Epithelial cell of esophagus (primary cell): ENCODE results near the gene STK24.

Source experiments
- DNase-seq: peaks from one replicate; pipeline ENCODE4 v3.0.0; 2010; ENCODE audit warnings: low read depth
- H3K4me3 ChIP-seq: 2 replicates; pipeline ENCODE4 v1.5.1; 2011; ENCODE audit warnings: mild to moderate bottlenecking, low read length, control low read depth
- TF ChIP-seq, protein P1 (sequence below): IDR thresholded peaks from 2 replicates; pipeline ENCODE4 v1.5.1; 2011; ENCODE audit warnings: low read depth, mild to moderate bottlenecking, low read length, control low read depth, inconsistent platforms; ENCODE audit not compliant: insufficient read depth; ENCODE audit errors: missing control alignments

Gene STK24

DNA sequence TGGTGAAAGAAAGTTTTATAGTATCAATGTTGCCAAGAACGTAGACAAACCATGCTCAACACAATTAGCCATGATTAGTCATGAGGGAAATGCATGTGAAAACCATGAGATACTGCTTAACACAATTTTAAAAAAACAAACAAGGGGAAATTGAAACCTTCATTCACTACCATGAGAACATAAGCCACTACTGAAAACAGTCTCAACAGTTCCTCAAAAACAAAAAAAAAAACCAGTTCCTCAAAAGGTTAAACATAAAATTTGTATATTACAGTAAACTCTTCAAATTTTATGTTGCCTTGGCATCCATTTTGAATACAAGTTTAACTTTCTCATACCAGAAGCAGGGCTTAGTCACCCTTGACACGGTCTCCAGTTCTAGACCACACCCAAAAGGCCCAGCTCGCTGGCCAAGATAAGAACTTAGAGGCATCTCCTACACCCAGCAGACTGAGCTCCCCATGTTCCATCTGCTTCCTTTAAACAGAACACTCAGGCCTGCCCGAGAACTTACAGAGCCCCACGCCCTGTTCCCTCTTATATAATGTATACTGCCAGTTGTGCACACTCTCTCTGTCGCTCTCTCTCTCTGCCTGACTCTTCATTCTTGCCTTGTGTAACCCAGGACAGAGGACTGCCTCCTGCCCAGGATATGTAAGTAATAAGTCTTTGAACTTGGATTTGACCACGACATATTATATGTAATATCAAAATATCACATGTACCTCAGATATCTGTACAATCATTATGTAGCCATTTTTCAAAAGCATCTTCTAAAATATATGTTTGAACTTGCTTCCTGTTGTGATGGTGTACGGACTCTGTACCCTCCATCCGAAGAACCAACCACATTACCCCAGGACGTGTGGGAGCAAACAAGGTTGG is 67.4 kb downstream of the STK24 start:
- TF ChIP-seq, protein P1, sequence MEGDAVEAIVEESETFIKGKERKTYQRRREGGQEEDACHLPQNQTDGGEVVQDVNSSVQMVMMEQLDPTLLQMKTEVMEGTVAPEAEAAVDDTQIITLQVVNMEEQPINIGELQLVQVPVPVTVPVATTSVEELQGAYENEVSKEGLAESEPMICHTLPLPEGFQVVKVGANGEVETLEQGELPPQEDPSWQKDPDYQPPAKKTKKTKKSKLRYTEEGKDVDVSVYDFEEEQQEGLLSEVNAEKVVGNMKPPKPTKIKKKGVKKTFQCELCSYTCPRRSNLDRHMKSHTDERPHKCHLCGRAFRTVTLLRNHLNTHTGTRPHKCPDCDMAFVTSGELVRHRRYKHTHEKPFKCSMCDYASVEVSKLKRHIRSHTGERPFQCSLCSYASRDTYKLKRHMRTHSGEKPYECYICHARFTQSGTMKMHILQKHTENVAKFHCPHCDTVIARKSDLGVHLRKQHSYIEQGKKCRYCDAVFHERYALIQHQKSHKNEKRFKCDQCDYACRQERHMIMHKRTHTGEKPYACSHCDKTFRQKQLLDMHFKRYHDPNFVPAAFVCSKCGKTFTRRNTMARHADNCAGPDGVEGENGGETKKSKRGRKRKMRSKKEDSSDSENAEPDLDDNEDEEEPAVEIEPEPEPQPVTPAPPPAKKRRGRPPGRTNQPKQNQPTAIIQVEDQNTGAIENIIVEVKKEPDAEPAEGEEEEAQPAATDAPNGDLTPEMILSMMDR, result no peak
- DNase-seq, result peak; percentile 86
- no peak overlapping the region for H3K4me3 ChIP-seq

DNA sequence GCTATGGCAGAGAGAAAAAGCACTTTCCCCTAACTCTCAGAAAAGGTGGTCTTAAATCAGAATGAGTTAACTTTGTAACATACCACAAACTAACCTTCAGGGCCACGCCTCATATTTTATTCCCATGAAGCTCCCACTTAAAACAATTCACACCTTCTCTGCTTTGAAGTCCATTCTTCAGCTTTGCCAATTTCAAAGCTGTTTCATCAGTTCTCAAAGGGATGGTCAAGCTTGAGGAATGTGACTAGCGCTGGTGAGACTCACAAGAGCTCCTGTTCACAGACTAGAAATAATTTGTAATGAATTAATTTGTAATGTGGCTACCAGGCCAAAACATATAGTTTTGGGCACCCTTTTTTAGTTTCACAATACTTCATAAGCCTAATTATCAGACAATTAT is 68.2 kb downstream of the STK24 start:
- TF ChIP-seq, protein P1, result no peak
- peak; percentile 67 for DNase-seq
- no peak overlapping the region for H3K4me3 ChIP-seq

DNA sequence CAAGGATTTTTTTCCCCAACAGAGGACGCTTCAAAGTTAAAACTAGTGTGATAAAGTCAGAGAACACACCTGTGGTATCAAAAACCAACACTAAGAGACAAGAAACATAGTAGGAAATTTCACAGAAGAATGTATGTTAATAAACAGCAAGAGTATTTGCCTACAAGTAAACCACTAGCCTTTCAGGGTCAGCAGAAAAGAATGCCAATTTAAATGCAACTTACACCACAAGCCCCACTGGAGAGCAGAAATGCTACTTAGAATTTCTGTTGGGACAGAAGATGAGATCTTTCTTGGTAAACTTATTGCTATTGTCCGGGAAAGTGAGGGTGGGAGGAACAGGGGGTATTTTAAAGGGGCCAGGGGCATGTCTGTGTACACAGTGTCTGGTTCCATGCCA is 68.6 kb downstream of the STK24 start:
- TF ChIP-seq, protein P1, result no peak
- DNase-seq, result no peak
- no peak overlapping the region for H3K4me3 ChIP-seq

DNA sequence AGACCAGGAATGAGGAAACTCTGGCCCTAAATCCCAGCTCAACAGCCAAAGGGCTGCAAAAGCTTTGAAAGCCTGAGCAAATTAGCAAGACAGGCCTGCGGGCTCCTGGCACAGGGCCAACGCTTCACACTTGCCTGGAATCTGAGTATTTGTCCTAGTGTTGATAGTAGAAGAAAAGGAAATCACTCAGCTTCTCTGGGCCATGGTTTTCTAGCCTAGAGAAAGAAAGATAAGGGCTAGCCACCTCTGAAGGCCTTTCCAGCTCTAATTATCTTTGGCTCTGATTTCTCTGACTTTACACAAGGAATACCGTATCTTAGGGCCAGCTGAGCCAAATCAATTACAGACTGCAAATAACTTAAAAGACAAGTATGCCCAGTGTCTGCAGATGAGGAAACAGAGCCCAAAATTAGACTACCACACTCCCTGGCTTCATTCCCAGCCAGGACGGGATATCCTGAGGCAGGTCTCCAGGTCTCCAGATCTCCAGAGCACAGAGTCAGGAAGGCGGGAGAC is 69.6 kb downstream of the STK24 start:
- TF ChIP-seq, protein P1, result no peak
- peak; percentile 77 for DNase-seq

DNA sequence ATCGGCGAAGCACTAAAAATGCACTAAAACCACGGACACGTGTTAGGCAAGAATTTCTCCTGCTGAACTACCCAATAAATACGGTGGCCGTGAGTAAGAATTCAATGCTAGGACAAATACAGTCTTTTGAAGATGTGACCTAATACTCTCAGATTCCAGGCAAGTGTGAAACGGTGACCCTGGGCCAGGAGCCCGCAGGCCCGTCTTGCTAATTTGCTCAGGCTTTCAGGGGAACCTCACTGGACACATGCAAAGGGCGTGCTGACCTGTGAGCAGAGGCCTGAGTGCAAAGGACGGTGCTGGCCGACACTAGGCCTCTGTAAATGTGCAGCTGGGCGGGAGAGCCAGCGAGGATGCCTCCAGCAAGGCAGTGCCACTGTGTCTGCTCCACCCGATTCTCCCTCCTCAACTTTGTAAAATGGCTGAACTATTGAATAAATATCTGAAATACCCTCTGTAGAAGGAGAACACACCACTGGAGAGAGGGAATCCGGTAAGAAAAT is 70.1 kb downstream of the STK24 start:
- TF ChIP-seq, protein P1, result no peak
- no peak for DNase-seq
- H3K4me3 ChIP-seq, result no peak overlapping the region

More for the DNA sequence above, 69.6 kb downstream of the STK24 start:
- no peak overlapping the region for H3K4me3 ChIP-seq

DNA sequence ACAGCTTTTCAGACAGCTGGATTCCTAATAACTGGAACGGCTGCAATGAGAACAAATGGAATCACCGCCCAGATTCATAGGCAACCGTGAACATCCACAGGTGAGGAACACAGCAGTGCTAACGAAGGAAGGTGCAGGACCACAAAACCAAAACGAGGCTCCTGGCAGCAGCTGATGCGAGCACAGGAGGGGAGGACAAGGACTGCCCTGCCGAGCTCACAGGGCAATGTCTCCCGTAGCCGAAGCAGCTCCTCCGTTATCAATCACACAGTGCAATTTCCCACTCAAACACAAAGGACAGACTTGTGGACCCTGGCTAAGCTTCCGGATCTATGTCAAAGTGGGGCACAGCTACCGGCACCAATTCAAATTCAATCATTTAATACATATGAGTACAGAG is 70.6 kb downstream of the STK24 start:
- TF ChIP-seq, protein P1, result no peak
- no peak for DNase-seq
- no peak overlapping the region for H3K4me3 ChIP-seq
